ENCODE data around the gene OLIG1. TPM values are rescaled to one million over a fixed set of nuclear protein-coding genes. Genes with fewer than 3 reads are reported as not detected.

The OLIG1 gene
- total RNA-seq, 1 experiment from 2014 or later = not detected

DNA sequence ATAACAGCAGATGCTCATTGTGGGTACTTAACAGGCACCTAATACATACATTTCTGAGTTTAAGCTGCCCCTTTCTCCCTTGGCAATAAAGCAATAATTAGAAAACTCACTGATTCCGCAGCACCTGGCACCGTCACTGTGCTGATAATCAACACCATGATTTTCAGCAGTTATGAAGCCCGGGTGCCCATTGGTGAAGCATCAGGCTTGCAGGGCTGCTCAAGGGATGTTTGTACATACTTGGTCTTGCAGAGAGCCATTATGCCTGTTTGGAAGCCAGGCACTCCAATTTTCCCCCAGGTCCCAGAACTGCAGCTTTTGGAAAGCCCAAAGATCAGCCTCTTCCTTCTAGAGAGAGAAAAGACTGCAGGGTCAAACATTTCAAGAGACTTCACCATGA is 44.3 kb downstream of the OLIG1 start:
- Histone ChIP-seq H3K4me1 (no peaks in the 10 kb centered on the region), H3K4me3 (ENCODE audit: low read depth, low read length) (no peak overlapping the region), H3K27me3 (replicated peaks; ENCODE audit: control insufficient read depth, insufficient read depth, low read length) (peaks cover 3% of the 10 kb centered on the region; the same call in 1 of the 2 replicates), H3K36me3 (ENCODE audit: control insufficient read depth, insufficient read depth, low read length) (no peaks in the 10 kb centered on the region), H3K9me3 (no peaks in the 10 kb centered on the region)
- no peaks in the 10 kb centered on the region for H3K4me1 Mint-ChIP-seq (ENCODE audit: low read depth, unreplicated experiment)
- CTCF ChIA-PET = no interaction called here
- intact Hi-C loops (cut with micrococcal nuclease; ENCODE audit: unreplicated experiment) = no loop called here
- no peaks in the 10 kb centered on the region for H3K9me3 Mint-ChIP-seq (ENCODE audit: unreplicated experiment)
- no peak overlapping the region for H3K27ac Mint-ChIP-seq (ENCODE audit: unreplicated experiment)
- H3K36me3 Mint-ChIP-seq (ENCODE audit: insufficient read depth, unreplicated experiment) = no peaks in the 10 kb centered on the region
- BruUV-seq (replicated peaks) = no TSS peak
- POLR2A ChIA-PET = no interaction called here
- no peak for DNase-seq
- H3K4me3 Mint-ChIP-seq (ENCODE audit: unreplicated experiment) = no peak overlapping the region
- peaks cover 31% of the 10 kb centered on the region for H3K27me3 Mint-ChIP-seq (ENCODE audit: insufficient read depth, unreplicated experiment)
- TF ChIP-seq, protein P1, sequence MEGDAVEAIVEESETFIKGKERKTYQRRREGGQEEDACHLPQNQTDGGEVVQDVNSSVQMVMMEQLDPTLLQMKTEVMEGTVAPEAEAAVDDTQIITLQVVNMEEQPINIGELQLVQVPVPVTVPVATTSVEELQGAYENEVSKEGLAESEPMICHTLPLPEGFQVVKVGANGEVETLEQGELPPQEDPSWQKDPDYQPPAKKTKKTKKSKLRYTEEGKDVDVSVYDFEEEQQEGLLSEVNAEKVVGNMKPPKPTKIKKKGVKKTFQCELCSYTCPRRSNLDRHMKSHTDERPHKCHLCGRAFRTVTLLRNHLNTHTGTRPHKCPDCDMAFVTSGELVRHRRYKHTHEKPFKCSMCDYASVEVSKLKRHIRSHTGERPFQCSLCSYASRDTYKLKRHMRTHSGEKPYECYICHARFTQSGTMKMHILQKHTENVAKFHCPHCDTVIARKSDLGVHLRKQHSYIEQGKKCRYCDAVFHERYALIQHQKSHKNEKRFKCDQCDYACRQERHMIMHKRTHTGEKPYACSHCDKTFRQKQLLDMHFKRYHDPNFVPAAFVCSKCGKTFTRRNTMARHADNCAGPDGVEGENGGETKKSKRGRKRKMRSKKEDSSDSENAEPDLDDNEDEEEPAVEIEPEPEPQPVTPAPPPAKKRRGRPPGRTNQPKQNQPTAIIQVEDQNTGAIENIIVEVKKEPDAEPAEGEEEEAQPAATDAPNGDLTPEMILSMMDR (IDR thresholded peaks at IDR 0.05; ENCODE audit: insufficient read depth in 1 of 2, low read depth in 1 of 2, low read length in 1 of 2, severe bottlenecking in 1 of 2, unreplicated experiment in 1 of 2) = no peak

DNA sequence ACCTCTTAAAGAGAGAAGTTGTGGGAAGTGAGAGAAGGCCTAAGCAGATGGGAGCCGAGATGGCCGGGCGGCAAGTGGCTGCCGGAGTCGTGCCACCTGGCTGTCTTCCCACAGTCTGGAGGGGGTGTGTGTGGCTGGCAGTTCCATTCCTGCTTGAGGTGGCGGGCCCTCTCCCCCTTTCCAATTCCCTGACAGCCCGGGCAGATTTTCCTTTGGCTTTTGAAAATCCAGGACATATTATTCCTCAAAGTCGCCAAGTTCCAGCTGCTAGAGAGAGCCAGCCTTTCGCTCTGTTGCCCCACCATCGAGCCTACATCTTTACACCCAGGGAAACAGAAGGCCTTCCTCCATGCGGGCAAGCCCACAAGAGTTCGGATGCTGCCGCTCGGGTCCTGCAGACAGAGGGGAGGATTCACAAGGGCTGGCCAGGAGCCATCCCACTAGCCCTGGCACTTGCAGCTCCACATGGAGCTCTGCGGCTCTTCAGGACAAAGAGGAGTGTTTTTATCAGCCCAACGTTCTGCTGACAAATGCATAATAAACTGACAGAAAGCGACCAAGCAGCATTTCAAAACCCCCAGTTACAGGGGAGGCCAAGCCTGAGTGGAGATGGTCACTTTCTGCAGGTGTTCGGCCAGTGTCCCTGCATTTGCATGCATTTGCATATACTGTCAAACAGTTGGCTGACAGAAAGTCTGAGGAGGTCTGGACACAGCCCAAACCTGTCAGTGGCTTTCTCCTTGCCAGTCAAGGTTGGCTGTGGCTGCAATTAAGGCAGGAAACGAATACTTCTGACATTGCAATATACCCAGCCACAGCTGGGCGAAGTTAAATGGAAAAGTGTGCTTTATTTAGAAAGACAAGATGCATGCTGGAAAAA is 45.9 kb downstream of the OLIG1 start:
- intact Hi-C loops (cut with micrococcal nuclease; ENCODE audit: unreplicated experiment) = no loop called here
- Mint-ChIP-seq H3K9me3 (ENCODE audit: unreplicated experiment) (no peaks in the 10 kb centered on the region), H3K4me3 (ENCODE audit: unreplicated experiment) (no peak overlapping the region), H3K27me3 (ENCODE audit: insufficient read depth, unreplicated experiment) (peaks cover 23% of the 10 kb centered on the region), H3K36me3 (ENCODE audit: insufficient read depth, unreplicated experiment) (no peaks in the 10 kb centered on the region), H3K27ac (ENCODE audit: unreplicated experiment) (no peak overlapping the region), H3K4me1 (ENCODE audit: low read depth, unreplicated experiment) (no peaks in the 10 kb centered on the region)
- BruUV-seq (replicated peaks) = no TSS peak
- peaks cover 2% of the 10 kb centered on the region; the same call in 1 of the 2 replicates for H3K27me3 ChIP-seq (replicated peaks; ENCODE audit: control insufficient read depth, insufficient read depth, low read length)
- no peaks in the 10 kb centered on the region for H3K36me3 ChIP-seq (ENCODE audit: control insufficient read depth, insufficient read depth, low read length)
- H3K9me3 ChIP-seq = no peaks in the 10 kb centered on the region
- DNase-seq = no peak
- ChIA-PET POLR2A (no interaction called here), CTCF (no interaction called here)
- TF ChIP-seq, protein P1 (IDR thresholded peaks at IDR 0.05; ENCODE audit: insufficient read depth in 1 of 2, low read depth in 1 of 2, low read length in 1 of 2, severe bottlenecking in 1 of 2, unreplicated experiment in 1 of 2) = no peak
- H3K4me3 ChIP-seq (ENCODE audit: low read depth, low read length) = no peak overlapping the region
- H3K4me1 ChIP-seq = no peaks in the 10 kb centered on the region

GRCh38 chr21:33116676-33117075 is 46.7 kb downstream of the OLIG1 start:
- POLR2A ChIA-PET = interaction anchor here (0.6 kb wide), 1 partner anchor 405 kb away, joined by 4 read pairs; no protein-coding TSS in a partner anchor
- no TSS peak for BruUV-seq (replicated peaks)
- no peaks in the 10 kb centered on the region for H3K36me3 Mint-ChIP-seq (ENCODE audit: insufficient read depth, unreplicated experiment)
- H3K27me3 Mint-ChIP-seq (ENCODE audit: insufficient read depth, unreplicated experiment) = peaks cover 20% of the 10 kb centered on the region
- Histone ChIP-seq H3K27me3 (replicated peaks; ENCODE audit: control insufficient read depth, insufficient read depth, low read length) (no peaks in the 10 kb centered on the region; the same call in 1 of the 2 replicates), H3K4me3 (ENCODE audit: low read depth, low read length) (no peak overlapping the region), H3K36me3 (ENCODE audit: control insufficient read depth, insufficient read depth, low read length) (no peaks in the 10 kb centered on the region), H3K9me3 (no peaks in the 10 kb centered on the region), H3K4me1 (no peaks in the 10 kb centered on the region)
- intact Hi-C loops (cut with micrococcal nuclease; ENCODE audit: unreplicated experiment) = no loop called here
- H3K27ac Mint-ChIP-seq (ENCODE audit: unreplicated experiment) = no peak overlapping the region
- CTCF ChIA-PET = no interaction called here
- TF ChIP-seq, protein P1 (IDR thresholded peaks at IDR 0.05; ENCODE audit: insufficient read depth in 1 of 2, low read depth in 1 of 2, low read length in 1 of 2, severe bottlenecking in 1 of 2, unreplicated experiment in 1 of 2) = no peak
- no peaks in the 10 kb centered on the region for H3K4me1 Mint-ChIP-seq (ENCODE audit: low read depth, unreplicated experiment)
- no peak overlapping the region for H3K4me3 Mint-ChIP-seq (ENCODE audit: unreplicated experiment)
- DNase-seq = no peak
- H3K9me3 Mint-ChIP-seq (ENCODE audit: unreplicated experiment) = no peaks in the 10 kb centered on the region
